RWPE2 (cell line): ENCODE data around the gene GALK2.

Experiments
- ATAC-seq: fragments of 200-7000 bp; cut with Tn5 transposase; 3 replicates; pipeline ENCODE4 v1.9.1; 2021; ENCODE audit warnings: low read depth
- DNase-seq: peaks from one replicate; pipeline ENCODE4 v3.0.0-alpha.2; 2020; ENCODE audit warnings: low spot score
- H3K27ac ChIP-seq: fragments of 450-650 bp; 2 replicates; pipeline ENCODE4 v1.5.1; 2017; ENCODE audit warnings: mild to moderate bottlenecking; ENCODE audit not compliant: poor library complexity, severe bottlenecking
- H3K27me3 ChIP-seq: fragments of 250-450 bp; sonication (Bioruptor Pico); 2 replicates; pipeline ENCODE4 v1.5.1; 2021; ENCODE audit warnings: mild to moderate bottlenecking, moderate library complexity; ENCODE audit not compliant: insufficient read depth, poor library complexity, severe bottlenecking
- H3K36me3 ChIP-seq: fragments of 250-450 bp; sonication (Bioruptor Pico); 2 replicates; pipeline ENCODE4 v1.5.1; 2020; ENCODE audit warnings: low read depth, mild to moderate bottlenecking, moderate library complexity
- H3K4me1 ChIP-seq: fragments of 250-450 bp; sonication (Bioruptor Pico); 2 replicates; pipeline ENCODE4 v1.5.1; 2021; ENCODE audit warnings: mild to moderate bottlenecking, moderate library complexity; ENCODE audit not compliant: insufficient read depth, poor library complexity, severe bottlenecking
- H3K4me3 ChIP-seq: fragments of 250-450 bp; sonication (Bioruptor Pico); 2 replicates; pipeline ENCODE4 v1.5.1; 2021; ENCODE audit warnings: mild to moderate bottlenecking, moderate library complexity; ENCODE audit not compliant: severe bottlenecking
- H3K9me3 ChIP-seq: fragments of 250-450 bp; sonication (Bioruptor Pico); 2 replicates; pipeline ENCODE4 v1.5.1; 2021; ENCODE audit warnings: mild to moderate bottlenecking, moderate library complexity; ENCODE audit not compliant: severe bottlenecking
- TF ChIP-seq, protein P1 (sequence below): fragments of 450-650 bp; IDR thresholded peaks from one replicate; pipeline ENCODE4 v1.5.1; 2017; ENCODE audit warnings: mild to moderate bottlenecking, moderate library complexity; ENCODE audit not compliant: poor library complexity, severe bottlenecking

Gene GALK2

DNA sequence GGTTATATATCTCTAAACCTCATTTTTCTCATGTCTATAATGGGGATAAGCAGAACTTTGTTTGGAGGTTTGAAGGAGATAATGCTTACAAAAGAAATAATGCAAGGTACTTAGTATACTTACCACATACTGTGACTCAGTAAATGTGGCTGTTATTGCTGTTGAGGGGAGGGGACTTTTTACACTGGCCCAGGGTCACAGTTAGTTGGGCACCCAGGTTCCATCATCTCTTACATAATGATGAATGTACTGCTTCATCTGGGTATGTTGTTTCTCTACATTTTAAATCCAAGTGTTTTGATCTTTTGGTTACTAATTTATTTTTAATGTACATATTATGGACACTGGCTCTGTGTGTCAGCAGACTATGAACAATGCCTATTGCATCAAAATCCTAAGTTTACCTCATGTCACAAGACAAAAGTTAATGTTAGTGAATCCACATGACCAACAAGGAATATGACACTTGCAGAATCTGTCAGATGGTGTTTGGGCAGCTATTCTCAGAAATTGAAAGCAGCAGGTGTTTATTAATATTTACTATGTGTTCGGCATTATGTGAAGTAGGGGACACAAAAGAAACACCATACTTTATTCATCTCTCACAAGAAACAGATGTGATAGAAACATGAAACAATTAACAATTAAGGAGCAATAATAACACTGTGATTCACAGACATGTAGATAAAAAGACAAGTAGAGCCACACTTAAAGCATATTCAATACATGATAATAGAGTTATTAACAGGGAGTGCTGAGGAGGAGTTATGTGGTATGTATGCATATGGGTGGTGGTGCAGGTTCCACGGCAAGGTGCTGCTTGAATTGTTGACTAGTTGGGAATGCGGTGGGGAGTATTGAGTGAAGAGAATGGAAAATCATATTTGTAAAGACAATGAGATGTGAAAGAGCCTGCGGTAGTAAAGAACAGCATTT, 109.7 kb downstream of the GALK2 start:
- Histone ChIP-seq H3K27ac (no peak overlapping the region), H3K27me3 (no peaks in the 10 kb centered on the region), H3K36me3 (peaks cover 15% of the 10 kb centered on the region), H3K9me3 (no peaks in the 10 kb centered on the region), H3K4me1 (no peaks in the 10 kb centered on the region), H3K4me3 (no peak overlapping the region)
- DNase-seq (no peak), ATAC-seq (no peak)
- TF ChIP-seq, protein P1, sequence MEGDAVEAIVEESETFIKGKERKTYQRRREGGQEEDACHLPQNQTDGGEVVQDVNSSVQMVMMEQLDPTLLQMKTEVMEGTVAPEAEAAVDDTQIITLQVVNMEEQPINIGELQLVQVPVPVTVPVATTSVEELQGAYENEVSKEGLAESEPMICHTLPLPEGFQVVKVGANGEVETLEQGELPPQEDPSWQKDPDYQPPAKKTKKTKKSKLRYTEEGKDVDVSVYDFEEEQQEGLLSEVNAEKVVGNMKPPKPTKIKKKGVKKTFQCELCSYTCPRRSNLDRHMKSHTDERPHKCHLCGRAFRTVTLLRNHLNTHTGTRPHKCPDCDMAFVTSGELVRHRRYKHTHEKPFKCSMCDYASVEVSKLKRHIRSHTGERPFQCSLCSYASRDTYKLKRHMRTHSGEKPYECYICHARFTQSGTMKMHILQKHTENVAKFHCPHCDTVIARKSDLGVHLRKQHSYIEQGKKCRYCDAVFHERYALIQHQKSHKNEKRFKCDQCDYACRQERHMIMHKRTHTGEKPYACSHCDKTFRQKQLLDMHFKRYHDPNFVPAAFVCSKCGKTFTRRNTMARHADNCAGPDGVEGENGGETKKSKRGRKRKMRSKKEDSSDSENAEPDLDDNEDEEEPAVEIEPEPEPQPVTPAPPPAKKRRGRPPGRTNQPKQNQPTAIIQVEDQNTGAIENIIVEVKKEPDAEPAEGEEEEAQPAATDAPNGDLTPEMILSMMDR: no peak

DNA sequence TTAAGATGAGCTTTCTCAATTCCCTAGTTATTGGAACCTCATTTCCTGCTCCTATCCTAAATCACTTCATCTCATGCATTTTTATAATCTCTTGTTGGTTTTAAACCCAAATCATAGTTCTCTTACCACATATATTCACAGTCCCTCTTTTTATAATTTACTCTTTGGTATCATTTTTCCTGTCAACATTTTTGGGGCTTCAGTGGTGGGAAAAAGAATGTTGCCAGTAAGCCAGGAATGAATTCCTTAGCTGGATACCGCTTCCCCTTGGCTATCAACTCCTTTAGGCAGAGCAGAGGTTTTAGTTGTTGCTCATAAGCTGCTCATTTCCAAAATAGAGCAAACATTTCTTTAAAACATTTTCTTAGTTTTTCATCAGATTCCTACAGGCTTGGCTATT, 112.3 kb downstream of the GALK2 start:
- Histone ChIP-seq H3K4me1 (no peaks in the 10 kb centered on the region), H3K27ac (no peak overlapping the region), H3K4me3 (no peak overlapping the region), H3K27me3 (no peaks in the 10 kb centered on the region), H3K9me3 (no peaks in the 10 kb centered on the region), H3K36me3 (peaks cover 31% of the 10 kb centered on the region)
- no peak for ATAC-seq
- TF ChIP-seq, protein P1: no peak
- DNase-seq: no peak

DNA sequence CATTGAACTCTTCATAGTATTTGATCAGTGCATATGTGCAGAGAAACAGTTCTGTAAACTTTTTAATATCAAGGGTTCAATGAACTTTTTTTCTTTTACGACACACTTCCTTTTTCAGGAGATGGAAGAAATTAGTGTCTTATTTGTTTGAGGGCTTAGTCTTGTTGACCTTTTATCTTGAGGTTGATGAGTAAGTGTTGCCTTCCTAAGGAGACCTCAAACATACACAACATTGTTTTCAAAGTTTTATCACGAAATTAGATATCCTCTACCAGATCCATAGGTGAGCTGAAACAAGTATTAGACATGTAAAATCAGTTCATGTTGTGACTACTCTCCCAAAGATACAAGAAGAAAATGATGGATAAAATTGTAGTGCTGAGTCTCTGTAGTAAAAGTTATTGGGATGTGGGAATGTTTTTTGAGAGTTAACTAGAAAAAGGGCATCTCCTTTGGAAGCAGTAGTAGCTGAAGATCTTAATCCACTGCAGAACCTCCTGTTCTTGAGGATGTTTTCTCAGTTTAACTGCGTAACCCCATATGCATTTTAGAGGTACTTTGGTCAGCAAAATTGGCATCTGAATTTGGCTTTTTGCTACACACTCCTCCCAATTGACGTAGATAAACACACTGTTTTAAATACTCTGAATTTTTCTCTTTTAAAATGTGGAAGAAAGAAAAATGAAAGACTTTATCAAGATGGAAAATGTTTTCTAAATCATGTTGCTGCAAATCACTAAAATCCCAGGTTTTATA, 116.8 kb downstream of the GALK2 start:
- ATAC-seq (no peak), DNase-seq (no peak)
- H3K27me3 ChIP-seq: no peaks in the 10 kb centered on the region
- H3K4me1 ChIP-seq: no peaks in the 10 kb centered on the region
- no peak overlapping the region for H3K27ac ChIP-seq
- TF ChIP-seq, protein P1: no peak
- H3K9me3 ChIP-seq: no peaks in the 10 kb centered on the region
- no peak overlapping the region for H3K4me3 ChIP-seq
- H3K36me3 ChIP-seq: peaks cover 31% of the 10 kb centered on the region

DNA sequence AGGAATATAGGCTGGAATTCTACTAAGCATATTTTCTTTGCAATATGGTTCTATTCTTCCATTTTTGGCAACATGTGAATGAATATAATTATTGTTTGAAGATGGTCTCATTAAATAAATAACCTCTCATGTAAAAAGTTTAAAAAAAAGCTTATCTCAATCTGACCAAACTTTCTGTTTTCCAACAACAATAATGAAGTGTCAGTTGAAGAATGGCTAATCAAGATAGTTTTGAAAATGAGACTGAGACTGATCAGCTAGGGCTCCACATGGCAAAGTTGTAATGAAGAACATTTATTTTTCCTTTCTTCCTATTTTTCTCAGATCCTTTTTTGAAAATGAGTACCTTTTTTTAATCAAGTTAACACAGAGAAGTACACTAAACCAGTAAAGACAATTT, 117.4 kb downstream of the GALK2 start:
- Histone ChIP-seq H3K4me3 (no peak overlapping the region), H3K9me3 (no peaks in the 10 kb centered on the region), H3K4me1 (no peaks in the 10 kb centered on the region), H3K36me3 (peaks cover 31% of the 10 kb centered on the region), H3K27ac (no peak overlapping the region), H3K27me3 (no peaks in the 10 kb centered on the region)
- no peak for DNase-seq
- no peak for ATAC-seq
- TF ChIP-seq, protein P1: no peak
